ENCODE results near the gene NTRK1. TPM values are rescaled to one million over a fixed set of nuclear protein-coding genes. Genes with fewer than 3 reads are reported as not detected.
"Not testable (repeated sequence)": the region's sequence is repeated elsewhere in the genome, so short reads cannot be mapped to it uniquely, and the experiment has no call there.

NTRK1 gene
- total and polyA plus RNA-seq, 2 experiments from 2014 or later: 0.08 to 0.11 TPM

DNA sequence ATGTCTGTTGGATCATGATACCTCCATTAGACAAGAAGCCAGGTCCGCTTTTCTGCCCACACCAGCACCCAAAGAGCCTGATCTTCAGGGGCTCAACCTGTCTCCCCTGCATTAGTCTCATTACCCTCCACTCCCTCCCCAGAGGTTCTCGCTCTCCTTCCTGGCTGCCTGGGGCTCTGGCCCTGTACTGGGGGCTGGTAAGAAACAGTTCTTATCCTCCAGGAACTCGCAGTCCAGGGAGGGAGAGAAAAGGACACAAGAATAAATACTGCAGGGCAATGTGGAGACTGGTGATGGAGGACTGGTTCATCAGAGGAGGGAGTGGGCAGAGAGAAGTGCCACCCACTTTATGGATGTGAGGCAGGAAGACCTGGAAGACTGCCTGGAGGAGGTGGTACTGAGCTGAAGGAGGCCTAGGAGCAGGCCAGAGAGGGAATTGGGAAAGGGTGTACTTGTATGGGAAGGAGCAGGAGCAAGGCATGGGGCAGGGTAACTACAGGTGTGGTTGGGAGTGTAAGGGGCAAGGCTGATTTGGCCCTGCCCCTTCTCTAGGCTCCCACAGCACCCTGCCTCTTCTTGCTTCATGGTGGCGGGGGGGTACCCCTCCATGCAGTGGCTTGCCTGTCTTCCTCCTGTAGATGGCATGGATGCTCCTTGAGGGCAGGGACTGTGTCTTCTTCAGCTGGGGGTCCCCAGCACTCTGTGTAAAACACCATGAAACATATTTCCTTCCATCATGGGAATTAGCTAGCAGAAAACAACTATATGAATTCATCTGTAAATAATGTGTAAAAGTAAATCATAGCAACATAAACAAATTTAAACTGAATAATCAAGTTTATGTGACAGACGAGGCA is 64.7 kb downstream of the NTRK1 start:
- peaks cover 39% of the 10 kb centered on the region for H3K27me3 ChIP-seq (replicated peaks; ENCODE audit: insufficient read depth)

GRCh38 chr1:156926175-156926574 is 65.5 kb downstream of the NTRK1 start:
- Histone ChIP-seq H4K20me1 (ENCODE audit: insufficient read depth) (no peaks in the 10 kb centered on the region), H2AFZ (no peak overlapping the region), H3K9me2 (ENCODE audit: insufficient read depth) (no peaks in the 10 kb centered on the region), H3K79me2 (ENCODE audit: insufficient read depth) (no peaks in the 10 kb centered on the region), H3K4me3 (no peak overlapping the region), H3F3A (ENCODE audit: insufficient read depth) (peaks cover 16% of the 10 kb centered on the region), H3K4me2 (ENCODE audit: unreplicated experiment) (no peak overlapping the region), H3K9ac (no peak overlapping the region), H3K27ac (no peak overlapping the region), H3K27me3 (replicated peaks; ENCODE audit: insufficient read depth) (peaks cover 32% of the 10 kb centered on the region), H3K4me1 (ENCODE audit: insufficient read depth) (no peaks in the 10 kb centered on the region), H3K9me3 (ENCODE audit: low read depth) (no peaks in the 10 kb centered on the region), H3K36me3 (ENCODE audit: low read depth) (no peaks in the 10 kb centered on the region)
- DNase-seq: peak; percentile 56
- 34 to 57% methylated on average over 3 of the region's 3 CpGs for WGBS, 2 experiments (ENCODE audit: low coverage in 1 of 2, low lambda C conversion rate in 2 of 2, missing lambda C conversion rate in 2 of 2)
- in situ Hi-C loops (cut with MboI): no loop called here
- TF ChIP-seq EZH2phosphoT487 (IDR thresholded peaks at IDR 0.05; ENCODE audit: insufficient read depth, low read depth) (no peak), EZH2 (IDR thresholded peaks at IDR 0.05; ENCODE audit: insufficient read depth, poor library complexity, severe bottlenecking) (no peak)

More for the DNA sequence above, 64.7 kb downstream of the NTRK1 start:
- TF ChIP-seq EZH2phosphoT487 (IDR thresholded peaks at IDR 0.05; ENCODE audit: insufficient read depth, low read depth): no peak
- TF ChIP-seq EZH2 (IDR thresholded peaks at IDR 0.05; ENCODE audit: insufficient read depth, poor library complexity, severe bottlenecking): no peak
- Histone ChIP-seq H4K20me1 (ENCODE audit: insufficient read depth) (no peaks in the 10 kb centered on the region), H3K4me1 (ENCODE audit: insufficient read depth) (no peaks in the 10 kb centered on the region), H3K79me2 (ENCODE audit: insufficient read depth) (no peaks in the 10 kb centered on the region), H3K4me2 (ENCODE audit: unreplicated experiment) (no peak overlapping the region), H3F3A (ENCODE audit: insufficient read depth) (peaks cover 16% of the 10 kb centered on the region), H3K9me2 (ENCODE audit: insufficient read depth) (no peaks in the 10 kb centered on the region), H3K9ac (no peak overlapping the region), H3K9me3 (ENCODE audit: low read depth) (no peaks in the 10 kb centered on the region), H3K4me3 (no peak overlapping the region), H3K27ac (no peak overlapping the region), H2AFZ (no peak overlapping the region), H3K36me3 (ENCODE audit: low read depth) (no peaks in the 10 kb centered on the region)
- in situ Hi-C loops (cut with MboI): no loop called here
- no peak for DNase-seq
- WGBS, 2 experiments (ENCODE audit: low coverage in 1 of 2, low lambda C conversion rate in 2 of 2, missing lambda C conversion rate in 2 of 2): 91 to 97% methylated on average over 5 of the region's 5 CpGs

DNA sequence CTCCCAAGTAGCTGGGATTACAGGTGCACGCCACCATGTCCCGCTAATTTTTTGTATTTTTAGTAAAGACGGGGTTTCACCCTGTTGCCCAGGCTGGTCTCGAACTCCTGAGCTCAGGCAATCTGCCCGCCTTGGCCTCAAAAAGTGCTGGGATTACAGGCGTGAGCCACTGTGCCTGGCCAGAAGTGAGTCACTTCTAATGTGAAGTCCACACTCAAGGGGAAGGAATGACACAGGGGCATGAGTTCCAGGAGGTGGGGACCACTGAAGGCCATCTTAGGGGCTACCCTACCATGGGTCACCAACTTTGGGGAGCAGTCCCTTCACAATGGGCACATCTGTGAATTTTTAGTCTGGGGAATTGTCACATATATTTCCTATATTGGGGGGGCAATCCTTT is 66.0 kb downstream of the NTRK1 start:
- H4K20me1 ChIP-seq (ENCODE audit: insufficient read depth); H2AFZ ChIP-seq; H3K27ac ChIP-seq; H3K9me3 ChIP-seq (ENCODE audit: low read depth); H3K4me3 ChIP-seq; H3K36me3 ChIP-seq (ENCODE audit: low read depth); H3K4me1 ChIP-seq (ENCODE audit: insufficient read depth); H3K9ac ChIP-seq; H3K9me2 ChIP-seq (ENCODE audit: insufficient read depth); H3K79me2 ChIP-seq (ENCODE audit: insufficient read depth); H3K4me2 ChIP-seq (ENCODE audit: unreplicated experiment); in situ Hi-C loops (cut with MboI): not testable (repeated sequence)
- peaks cover 21% of the 10 kb centered on the region for H3F3A ChIP-seq (ENCODE audit: insufficient read depth)
- peaks cover 27% of the 10 kb centered on the region for H3K27me3 ChIP-seq (replicated peaks; ENCODE audit: insufficient read depth)
- DNase-seq: peak; percentile 62
- 73% methylated on average over 6 of the region's 6 CpGs for WGBS, 2 experiments (ENCODE audit: low coverage in 1 of 2, low lambda C conversion rate in 2 of 2, missing lambda C conversion rate in 2 of 2)

DNA sequence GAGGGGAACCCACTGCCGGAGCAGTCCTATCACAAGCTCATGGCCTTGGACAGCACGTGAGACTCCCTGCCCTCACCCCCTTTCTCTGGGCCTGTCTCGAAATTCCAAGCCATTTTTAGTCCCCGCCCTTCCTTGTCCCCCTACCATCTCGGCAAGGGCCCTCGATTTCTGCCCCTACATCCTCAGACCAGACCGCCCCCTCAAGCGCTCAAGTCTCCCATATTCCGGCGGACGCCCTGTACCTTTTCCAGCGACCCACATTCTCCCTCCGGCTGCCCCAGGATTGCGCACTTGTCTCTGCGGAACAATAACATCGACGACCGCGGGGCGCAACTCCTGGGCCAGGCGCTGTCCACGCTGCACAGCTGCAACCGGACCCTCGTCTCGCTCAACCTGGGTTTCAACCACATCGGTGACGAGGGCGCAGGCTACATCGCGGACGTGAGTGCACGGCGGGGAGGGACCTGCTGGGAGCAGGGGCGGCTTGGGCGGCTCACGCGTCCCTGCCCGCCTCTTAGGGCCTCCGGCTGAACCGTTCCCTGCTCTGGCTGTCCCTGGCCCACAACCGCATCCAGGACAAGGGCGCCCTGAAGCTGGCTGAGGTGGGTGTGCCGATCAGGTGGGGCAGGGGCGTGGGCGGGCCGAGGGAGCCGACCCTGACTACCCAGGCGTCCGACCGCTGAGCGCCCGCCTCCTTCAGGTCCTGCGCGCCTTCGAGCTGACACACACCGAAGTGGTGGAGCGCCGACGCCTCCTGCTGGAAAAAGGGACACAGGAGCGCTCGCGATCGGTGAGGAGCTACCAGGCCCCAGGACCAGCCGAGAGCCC is 66.8 kb downstream of the NTRK1 start:
- H3K4me2 ChIP-seq (ENCODE audit: unreplicated experiment): peak overlapping the region; percentile 57
- no peaks in the 10 kb centered on the region for H3K4me1 ChIP-seq (ENCODE audit: insufficient read depth)
- peak overlapping the region; percentile 63 for H3K4me3 ChIP-seq
- H3K79me2 ChIP-seq (ENCODE audit: insufficient read depth): no peaks in the 10 kb centered on the region
- in situ Hi-C loops (cut with MboI): no loop called here
- H3K9ac ChIP-seq: no peak overlapping the region
- 10% methylated on average over 43 to 54 of the region's 64 CpGs for WGBS, 2 experiments (ENCODE audit: low coverage in 1 of 2, low lambda C conversion rate in 2 of 2, missing lambda C conversion rate in 2 of 2)
- H2AFZ ChIP-seq: peak overlapping the region; percentile 61
- no peaks in the 10 kb centered on the region for H3K9me3 ChIP-seq (ENCODE audit: low read depth)
- peak; percentile 93 for DNase-seq
- TF ChIP-seq EZH2 (IDR thresholded peaks at IDR 0.05; ENCODE audit: insufficient read depth, poor library complexity, severe bottlenecking) (no peak), EZH2phosphoT487 (IDR thresholded peaks at IDR 0.05; ENCODE audit: insufficient read depth, low read depth) (no peak)
- H3F3A ChIP-seq (ENCODE audit: insufficient read depth): peaks cover 21% of the 10 kb centered on the region
- H3K36me3 ChIP-seq (ENCODE audit: low read depth): no peaks in the 10 kb centered on the region
- no peak overlapping the region for H3K27ac ChIP-seq
- H3K9me2 ChIP-seq (ENCODE audit: insufficient read depth): no peaks in the 10 kb centered on the region
- no peaks in the 10 kb centered on the region for H4K20me1 ChIP-seq (ENCODE audit: insufficient read depth)
- peaks cover 20% of the 10 kb centered on the region for H3K27me3 ChIP-seq (replicated peaks; ENCODE audit: insufficient read depth)
